Cardiac ventricle fibroblast (primary cell): ENCODE data around the gene DRD1. TPM values are rescaled to one million over a fixed set of nuclear protein-coding genes. Genes with fewer than 3 reads are reported as not detected.

Source experiments
- total RNA-seq: library from RNA; depleted of rRNA; stranded (reverse); fragments of >200 nt; gene quantifications from 2 replicates; pipeline ENCODE4 v1.2.3, GENCODE V29; 2015

DRD1 gene
- total RNA-seq: not detected in 2 replicates

DNA sequence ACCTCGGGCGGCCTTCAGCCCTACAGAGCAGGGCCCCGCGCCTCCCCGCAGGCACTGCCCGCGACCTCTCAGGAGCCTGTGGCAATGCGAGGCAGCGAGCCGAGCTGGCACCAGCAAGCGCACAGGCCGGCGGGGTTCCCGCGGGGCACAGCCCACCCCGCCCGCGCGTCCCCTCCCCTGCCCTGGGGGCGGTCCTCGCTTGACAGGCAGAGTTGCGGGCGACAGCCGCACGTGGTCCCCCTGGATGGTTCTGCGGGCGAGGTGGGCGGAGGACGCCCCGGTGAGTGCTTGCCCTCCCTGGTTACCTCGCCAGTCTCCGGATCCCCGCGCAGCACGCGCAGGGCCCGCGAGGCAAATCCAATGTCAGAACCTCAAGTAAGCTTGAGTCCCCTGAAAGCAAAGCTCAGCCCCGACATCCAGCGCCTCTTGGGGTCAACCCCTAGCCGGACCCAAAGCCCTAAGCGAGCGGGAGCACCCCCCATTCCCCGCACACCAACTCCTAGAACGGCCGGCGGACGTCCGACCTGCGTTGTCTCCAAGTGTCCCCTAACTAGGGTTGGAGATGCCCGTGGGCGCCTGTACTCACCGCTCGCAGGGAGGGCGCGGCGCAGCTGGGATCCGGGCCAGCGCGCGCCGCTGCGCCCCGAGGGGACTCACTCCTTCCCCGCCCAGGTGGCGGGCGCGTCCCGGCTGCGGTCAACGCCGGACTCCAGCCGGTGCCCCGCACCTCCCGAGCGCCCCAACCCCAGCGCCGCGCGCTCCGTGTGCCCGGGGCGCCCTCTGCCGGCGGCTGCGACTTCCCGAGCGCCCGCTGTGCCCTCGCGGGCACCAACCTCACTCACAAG is at the start of gene DRD1:
DRD1 (minus strand) TSS at position 123 of the 845 bp plus-strand sequence. CDS start 1,083 bp downstream, outside the sequence.

DNA sequence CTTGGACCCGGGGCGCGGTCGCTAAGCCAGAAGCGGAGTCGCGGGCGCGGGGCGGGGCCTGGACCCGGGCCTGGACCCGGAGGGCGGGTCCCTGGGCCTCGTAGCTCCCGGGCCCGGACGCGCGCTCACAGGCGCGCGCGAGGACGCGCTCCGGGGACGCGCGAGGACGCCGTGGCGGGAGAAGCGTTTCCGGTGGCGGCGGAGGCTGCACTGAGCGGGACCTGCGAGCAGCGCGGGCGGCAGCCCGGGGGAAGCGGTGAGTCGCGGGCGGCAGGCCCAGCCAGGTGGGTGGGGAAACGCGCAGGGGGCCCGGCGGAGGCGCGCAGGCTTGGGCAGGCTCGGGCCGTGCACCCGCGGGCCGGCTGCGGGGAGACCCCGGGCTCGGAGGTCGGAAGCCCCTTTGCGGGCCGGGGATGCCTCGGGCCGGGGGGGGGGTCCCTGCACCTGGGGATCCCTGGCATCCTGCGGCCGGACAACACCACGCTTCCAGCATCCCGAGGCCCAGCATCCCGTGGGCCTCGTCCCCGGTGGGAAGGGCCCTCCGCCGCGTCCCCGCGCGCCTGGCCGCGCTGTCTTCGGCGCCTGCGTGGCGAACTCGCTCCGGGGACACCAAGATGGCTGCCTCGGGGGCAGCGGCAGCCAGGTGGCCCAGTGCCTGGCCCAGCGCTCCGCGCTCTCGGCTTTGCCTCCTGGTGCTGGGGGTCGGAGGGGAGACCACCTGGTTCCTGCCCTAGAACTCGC is 34.6 kb upstream of the DRD1 start, which contains the start of gene SFXN1:
SFXN1 (plus strand) TSS at position 177 of the 741 bp plus-strand sequence. CDS start 13,544 bp downstream, outside the sequence.

Other genes with a start within 250 kb of the DRD1 start
- 21.5 and 52.4 TPM in 2 replicates for gene SFXN1, start 34.4 kb upstream of the DRD1 start, total RNA-seq
- not detected in 2 replicates for gene HRH2, start 213.9 kb upstream of the DRD1 start, total RNA-seq